ENCODE results near the gene BLOC1S4.

The BLOC1S4 gene

GRCh38 chr4:6761649-6762615, 46.0 kb downstream of the BLOC1S4 start:
- DNase-seq (ENCODE audit: low read depth in 4 of 4, low spot score in 1 of 4) = no peak

- DNase-seq (ENCODE audit: low read depth in 4 of 4, low spot score in 1 of 4) = no peak
Measured at GRCh38 chr4:6763330-6763851, 47.4 kb downstream of the BLOC1S4 start.

- no peak for DNase-seq (ENCODE audit: low read depth in 4 of 4, low spot score in 1 of 4)
Measured at GRCh38 chr4:6764976-6765620, 49.1 kb downstream of the BLOC1S4 start.

GRCh38 chr4:6765703-6766102, 49.7 kb downstream of the BLOC1S4 start:
- no peak for DNase-seq (ENCODE audit: low read depth in 4 of 4, low spot score in 1 of 4)
